Stimulated activated CD8-positive, alpha-beta memory T cell treated with anti-CD3 and anti-CD28 coated beads, Interleukin-12 subunit alpha, Interleukin-12 subunit beta, amount 100 ng/mL, for 1 hour (primary cell): ENCODE measurements around the gene TSPAN31.
A peak's percentile ranks its signal among the peaks of the same experiment; 100 is the strongest.

Source experiments
- DNase-seq: peaks from one replicate; pipeline ENCODE4 v3.0.0-alpha.2; 2020; ENCODE audit warnings: low read depth

TSPAN31 gene

GRCh38 chr12:57752668-57753000, 7.8 kb downstream of the TSPAN31 start:
- no peak for DNase-seq

GRCh38 chr12:57753756-57754337, 9.0 kb downstream of the TSPAN31 start:
- no peak for DNase-seq

DNA sequence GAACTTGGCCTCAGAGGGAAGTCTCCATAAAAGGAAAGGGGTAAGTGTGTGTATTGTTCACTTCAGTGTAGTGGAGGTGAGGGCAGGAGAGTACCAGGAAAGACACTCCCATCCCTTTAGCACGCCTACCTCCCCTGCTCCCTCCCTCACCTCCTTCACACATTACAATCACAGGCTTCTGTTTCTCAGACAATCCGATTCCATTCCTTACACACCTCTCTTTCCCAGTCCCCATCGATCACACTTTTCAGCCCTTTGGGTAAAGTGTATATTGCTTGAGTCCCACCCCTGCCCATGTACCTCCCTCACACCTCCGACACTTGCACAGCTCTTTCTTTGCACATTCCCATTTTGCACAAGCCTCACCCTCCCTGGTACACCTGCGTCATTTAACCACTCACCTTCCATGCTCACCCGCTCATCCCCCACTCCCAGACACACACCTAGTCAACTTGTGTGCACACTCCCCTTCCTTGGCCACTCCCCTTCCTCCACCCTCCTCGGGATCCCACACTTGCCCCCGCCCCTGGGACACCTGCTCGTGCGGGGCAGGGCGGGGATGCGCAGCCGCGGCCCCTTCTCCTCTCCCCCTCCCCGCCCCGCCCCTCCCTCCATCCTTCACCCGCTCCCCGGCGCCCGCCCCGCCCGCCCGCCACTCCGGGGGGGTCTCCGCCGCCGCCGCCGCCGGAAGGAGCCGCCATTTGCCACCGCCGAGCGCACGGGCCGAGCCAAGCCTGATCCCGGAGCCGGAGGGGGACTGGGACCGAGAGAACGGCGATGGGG, 9.8 kb downstream of the TSPAN31 start, which contains the start of gene MARCHF9:
MARCHF9 (plus strand) TSS at position 693 of the 783 bp plus-strand sequence. CDS start 426 bp downstream, outside the sequence.
- DNase-seq, result peak; percentile 72

DNA sequence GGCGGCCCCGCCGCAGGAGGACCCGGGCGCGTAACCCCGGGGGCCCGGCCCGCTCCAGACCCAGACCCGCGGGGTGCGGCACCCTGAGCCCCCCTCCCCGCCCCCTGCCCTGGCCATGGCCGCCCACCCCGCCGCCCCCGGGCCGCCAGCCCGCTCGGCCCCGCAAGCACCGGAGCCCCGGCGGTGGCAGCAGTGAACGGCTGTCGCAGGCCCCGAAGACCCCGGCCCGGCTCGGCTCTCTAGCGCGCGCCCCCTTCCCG, 10.3 kb downstream of the TSPAN31 start:
- DNase-seq, result no peak

- no peak for DNase-seq
These were observed 10.9 kb downstream of the TSPAN31 start for GRCh38 chr12:57755454-57756372.

- DNase-seq, result no peak
These were observed 11.8 kb downstream of the TSPAN31 start for GRCh38 chr12:57756406-57757341.

DNA sequence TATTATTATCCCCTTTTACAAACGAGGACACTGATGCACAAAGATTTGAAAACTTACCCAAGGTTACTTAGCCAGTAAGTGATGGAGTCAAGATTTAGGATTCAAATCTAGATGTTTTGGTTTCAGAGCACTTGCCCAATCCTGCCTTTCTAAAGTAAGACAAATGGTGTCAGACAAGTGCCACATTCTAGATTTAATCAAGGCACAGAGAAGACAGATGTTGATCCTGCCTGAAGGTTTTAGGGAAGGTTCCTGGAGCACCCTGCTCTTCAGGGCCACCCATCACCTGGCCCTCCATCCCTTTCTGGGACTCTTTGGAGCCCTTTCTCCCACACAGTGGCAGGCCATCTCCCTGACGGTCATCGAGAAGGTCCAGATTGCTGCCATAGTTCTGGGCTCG, 12.9 kb downstream of the TSPAN31 start:
- no peak for DNase-seq

DNA sequence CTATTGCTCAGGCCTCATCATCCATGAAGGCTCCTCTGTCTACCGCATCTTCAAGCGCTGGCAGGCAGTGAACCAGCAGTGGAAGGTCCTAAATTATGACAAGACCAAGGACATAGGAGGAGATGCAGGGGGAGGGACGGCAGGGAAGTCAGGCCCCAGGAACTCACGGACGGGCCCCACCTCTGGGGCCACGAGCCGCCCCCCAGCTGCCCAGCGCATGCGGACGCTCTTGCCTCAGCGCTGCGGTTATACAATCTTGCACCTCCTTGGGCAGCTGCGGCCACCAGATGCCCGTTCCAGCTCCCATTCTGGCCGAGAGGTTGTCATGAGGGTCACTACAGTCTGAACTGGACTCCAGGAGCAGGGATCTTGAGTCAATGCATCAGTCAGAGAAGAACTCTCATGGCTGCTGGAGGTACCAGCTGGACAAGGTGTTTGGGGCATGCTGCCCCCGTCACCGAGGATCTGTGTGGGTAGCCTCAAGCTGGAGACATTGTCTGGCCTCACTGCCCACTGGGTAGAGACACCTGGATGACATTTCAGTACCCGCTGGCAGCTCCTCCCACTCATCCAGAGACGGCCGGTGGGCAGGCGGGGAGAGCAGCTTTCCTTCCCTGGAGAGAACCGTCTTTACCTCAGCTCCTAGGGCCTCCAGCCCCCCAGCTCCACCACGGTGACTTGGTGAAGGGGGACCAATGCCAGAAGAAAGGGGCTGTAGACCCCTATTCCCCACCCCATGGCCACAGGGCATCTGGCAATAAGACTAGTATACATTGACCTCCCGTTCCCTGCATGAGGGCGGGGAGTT, 13.9 kb downstream of the TSPAN31 start:
- DNase-seq, result no peak

- no peak for DNase-seq
These were observed 14.6 kb downstream of the TSPAN31 start for GRCh38 chr12:57759360-57759980.

GRCh38 chr12:57760347-57760982, 15.6 kb downstream of the TSPAN31 start:
- no peak for DNase-seq

DNA sequence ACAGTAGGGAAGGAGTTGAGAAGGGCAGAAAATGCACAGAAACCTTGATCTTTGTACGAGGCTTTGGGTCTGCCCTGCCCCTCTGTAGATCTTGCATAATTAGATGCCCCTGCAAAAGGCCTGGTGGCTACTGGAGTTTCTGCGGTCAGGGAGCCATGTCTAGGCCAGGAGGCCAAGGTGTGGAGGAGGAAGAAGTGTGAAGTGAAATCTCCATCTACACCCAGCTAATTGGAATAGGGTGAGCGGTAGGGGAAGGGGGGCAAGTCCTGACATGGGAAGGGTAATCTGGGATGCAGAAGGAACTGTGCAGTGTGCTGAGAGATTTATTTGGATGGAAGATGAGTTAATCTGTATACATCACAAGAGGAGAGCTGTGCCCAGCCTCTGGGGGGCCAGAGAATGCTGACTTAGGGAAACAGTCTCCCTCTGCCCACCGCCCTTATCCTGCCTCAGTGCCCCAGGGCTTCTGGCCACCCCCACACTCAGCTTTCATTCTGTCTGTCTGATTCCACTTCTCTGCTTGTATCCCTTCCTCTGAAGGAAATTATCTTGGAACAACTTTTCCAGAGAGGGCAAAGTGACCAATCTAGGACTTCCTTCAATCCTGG, 16.7 kb downstream of the TSPAN31 start:
- no peak for DNase-seq

- DNase-seq, result no peak
These were observed 17.6 kb downstream of the TSPAN31 start for GRCh38 chr12:57762463-57762862.

- no peak for DNase-seq
These were observed 19.2 kb downstream of the TSPAN31 start for GRCh38 chr12:57763881-57764661.

GRCh38 chr12:57764662-57765002, 19.8 kb downstream of the TSPAN31 start:
- DNase-seq, result no peak

GRCh38 chr12:57765003-57765697, 20.3 kb downstream of the TSPAN31 start:
- no peak for DNase-seq

- DNase-seq, result no peak
These were observed 21.0 kb downstream of the TSPAN31 start for GRCh38 chr12:57765698-57766463.

- no peak for DNase-seq
These were observed 21.8 kb downstream of the TSPAN31 start, which contains the start of gene CYP27B1 for GRCh38 chr12:57766464-57767304. CYP27B1 (minus strand) TSS chr12:57767078; CDS start chr12:57767041, 37 bp downstream.
